CD4-positive, alpha-beta T cell (primary cell): ENCODE measurements around the gene SLC25A26. TPM values are rescaled to one million over a fixed set of nuclear protein-coding genes. Genes with fewer than 3 reads are reported as not detected.

Source experiments
- ATAC-seq: fragments of 200-7000 bp; cut with Tn5 transposase; one replicate; pipeline ENCODE4 v1.10.0; 2022; ENCODE audit warnings: mild to moderate bottlenecking; ENCODE audit not compliant: poor library complexity
- CTCF ChIA-PET: fragments of 350-600 bp; sonication (Branson Sonifier 250); formaldehyde crosslinking; loops from one replicate; lab custom pipeline; 2021; ENCODE audit warnings: antibody characterized with exemption, inconsistent platforms; lab: Charles Lee
- POLR2A ChIA-PET: fragments of 350-600 bp; sonication (Branson Sonifier 250); formaldehyde crosslinking; loops from one replicate; lab custom pipeline; 2021; ENCODE audit warnings: antibody characterized with exemption, inconsistent platforms; lab: Charles Lee
- DNase-seq, 14 experiments: peaks; one replicate each; pipeline ENCODE4 v3.0.0-alpha.2; 2013 to 2020; ENCODE audit warnings: mixed read lengths in 2 of 14
- H3K27ac ChIP-seq, 2 donors: one replicate each; pipeline versions ENCODE4 v1.5.1 to v1.7.0; 2013; ENCODE audit warnings: low read length in 2 of 2, low read depth in 1 of 2, mild to moderate bottlenecking in 1 of 2
- H3K27me3 ChIP-seq, 2 experiments: 1 replicate in 1 of 2; 2 replicates in 1 of 2; pipeline versions ENCODE4 v1.6.1 to v1.7.0; 2013; ENCODE audit warnings: low read length in 2 of 2, control low read depth in 1 of 2, mild to moderate bottlenecking in 1 of 2, moderate library complexity in 1 of 2; ENCODE audit not compliant: insufficient read depth in 2 of 2, control insufficient read depth in 1 of 2
- H3K36me3 ChIP-seq: one replicate; pipeline ENCODE4 v1.6.1; 2013; ENCODE audit warnings: low read length, control low read depth; ENCODE audit not compliant: insufficient read depth
- H3K4me1 ChIP-seq: one replicate; pipeline ENCODE4 v1.6.1; 2013; ENCODE audit warnings: low read length, control low read depth; ENCODE audit not compliant: insufficient read depth
- H3K4me3 ChIP-seq: one replicate; pipeline ENCODE4 v1.5.1; 2013; ENCODE audit warnings: mild to moderate bottlenecking, low read length, moderate library complexity
- H3K9me3 ChIP-seq, 2 experiments: 1 replicate in 1 of 2; 2 replicates in 1 of 2; pipeline versions ENCODE4 v1.6.1 to v1.7.0; 2013; ENCODE audit warnings: low read length in 2 of 2, mild to moderate bottlenecking in 2 of 2, control low read depth in 1 of 2, moderate library complexity in 1 of 2; ENCODE audit not compliant: control insufficient read depth in 1 of 2, insufficient read depth in 1 of 2
- H3K27ac Mint-ChIP-seq: one replicate; pipeline ENCODE4 v1.8.0; 2020; ENCODE audit warnings: mixed read lengths
- H3K27me3 Mint-ChIP-seq: one replicate; pipeline ENCODE4 v1.8.0; 2021; ENCODE audit warnings: mixed read lengths
- H3K36me3 Mint-ChIP-seq: one replicate; pipeline ENCODE4 v1.8.0; 2021; ENCODE audit warnings: low read depth, mixed read lengths
- H3K4me1 Mint-ChIP-seq: one replicate; pipeline ENCODE4 v1.8.0; 2021; ENCODE audit warnings: low read depth, mixed read lengths
- H3K4me3 Mint-ChIP-seq: one replicate; pipeline ENCODE4 v1.8.0; 2020; ENCODE audit warnings: mild to moderate bottlenecking, mixed read lengths
- H3K9me3 Mint-ChIP-seq: one replicate; pipeline ENCODE4 v1.8.0; 2020; ENCODE audit warnings: mixed read lengths
- CTCF ChIP-seq: fragments of 200-600 bp; IDR thresholded peaks from one replicate; pipeline ENCODE4 v1.8.0; 2022; ENCODE audit warnings: antibody characterized with exemption, mild to moderate bottlenecking
- intact Hi-C, 2 experiments: fragments of 100-400 bp; cut with DNase I in 1 of 2; cut with micrococcal nuclease in 1 of 2; formaldehyde crosslinking; loops; one replicate each; pipeline versions ENCODE4 v1.15.1 to v1.9.0; 2023 to 2025; cut with DNase I, micrococcal nuclease
- total RNA-seq, 174 experiments: library from RNA in 2 of 174; stranded (reverse) in 2 of 174; gene quantifications; one replicate each; pipeline ENCODE4 v1.2.3 and lab custom pipeline; 2021 to 2026

Gene SLC25A26
- total RNA-seq, 2 experiments from 2014 or later, result 26.9 to 30.2 TPM

GRCh38 chr3:66253790-66254620, 33.2 kb downstream of the SLC25A26 start:
- peak; percentile 93 for TF ChIP-seq CTCF
- Histone ChIP-seq H3K27ac (no peak overlapping the region), H3K4me3 (no peak overlapping the region), H3K27me3 (no peaks in the 10 kb centered on the region), H3K4me1 (no peaks in the 10 kb centered on the region), H3K36me3 (peaks cover 18% of the 10 kb centered on the region), H3K9me3 (no peaks in the 10 kb centered on the region)
- H3K4me3 Mint-ChIP-seq, result no peak overlapping the region
- H3K9me3 Mint-ChIP-seq, result no peaks in the 10 kb centered on the region
- intact Hi-C loops, result loop anchor here (1.0 to 10.0 kb wide), 3 partner anchors 562 to 861 kb away; no protein-coding TSS in a partner anchor
- H3K36me3 Mint-ChIP-seq, result peaks cover 64% of the 10 kb centered on the region
- H3K27me3 Mint-ChIP-seq, result no peaks in the 10 kb centered on the region
- no peak for ATAC-seq
- CTCF ChIA-PET, result interaction anchor here (0.7 to 2.6 kb wide), 11 partner anchors 15 to 569 kb away, joined by 3 to 26 read pairs (median 5); no protein-coding TSS in a partner anchor
- DNase-seq, result peak in 3 of 14 experiments; percentile 41 to 66 (median 61)
- H3K4me1 Mint-ChIP-seq, result peaks cover 5% of the 10 kb centered on the region
- POLR2A ChIA-PET, result interaction anchor here (1.0 to 1.3 kb wide), 2 partner anchors 220 to 568 kb away, joined by 3 to 4 read pairs; no protein-coding TSS in a partner anchor
- H3K27ac Mint-ChIP-seq, result no peak overlapping the region

GRCh38 chr3:66255865-66256264, 35.1 kb downstream of the SLC25A26 start:
- Histone ChIP-seq H3K27me3 (no peaks in the 10 kb centered on the region), H3K36me3 (peaks cover 9% of the 10 kb centered on the region), H3K9me3 (no peaks in the 10 kb centered on the region), H3K27ac (no peak overlapping the region), H3K4me3 (no peak overlapping the region), H3K4me1 (no peaks in the 10 kb centered on the region)
- no peak for ATAC-seq
- no peaks in the 10 kb centered on the region for H3K27me3 Mint-ChIP-seq
- DNase-seq, result no peak
- intact Hi-C loops, result loop anchor here in 1 of 2 experiments (10.0 kb wide), 1 partner anchor 859 kb away; no protein-coding TSS in a partner anchor
- no peaks in the 10 kb centered on the region for H3K9me3 Mint-ChIP-seq
- ChIA-PET POLR2A (no interaction called here), CTCF (interaction anchor here (0.6 kb wide), 1 partner anchor 623 kb away, joined by 3 read pairs; no protein-coding TSS in a partner anchor)
- no peak overlapping the region for H3K27ac Mint-ChIP-seq
- no peak overlapping the region for H3K4me3 Mint-ChIP-seq
- no peak for TF ChIP-seq CTCF
- H3K36me3 Mint-ChIP-seq, result peaks cover 64% of the 10 kb centered on the region
- H3K4me1 Mint-ChIP-seq, result peaks cover 5% of the 10 kb centered on the region

GRCh38 chr3:66256806-66257205, 36.0 kb downstream of the SLC25A26 start:
- CTCF ChIA-PET, result no interaction called here
- H3K4me1 ChIP-seq, result no peaks in the 10 kb centered on the region
- Mint-ChIP-seq H3K9me3 (no peaks in the 10 kb centered on the region), H3K27me3 (no peaks in the 10 kb centered on the region), H3K4me1 (peaks cover 5% of the 10 kb centered on the region), H3K4me3 (no peak overlapping the region), H3K27ac (no peak overlapping the region), H3K36me3 (peaks cover 64% of the 10 kb centered on the region)
- H3K27me3 ChIP-seq, result no peaks in the 10 kb centered on the region
- no peak for ATAC-seq
- intact Hi-C loops, result loop anchor here in 1 of 2 experiments (10.0 kb wide), 1 partner anchor 858 kb away; no protein-coding TSS in a partner anchor
- H3K4me3 ChIP-seq, result no peak overlapping the region
- DNase-seq, result no peak
- no peak overlapping the region for H3K27ac ChIP-seq
- POLR2A ChIA-PET, result no interaction called here
- H3K9me3 ChIP-seq, result no peaks in the 10 kb centered on the region
- H3K36me3 ChIP-seq, result peaks cover 9% of the 10 kb centered on the region
- TF ChIP-seq CTCF, result no peak
